ENCODE data around the gene PTAR1. TPM values are rescaled to one million over a fixed set of nuclear protein-coding genes. Genes with fewer than 3 reads are reported as not detected.

PTAR1 gene
- total RNA-seq, 1 donor from 2014 or later = 19.8 TPM

GRCh38 chr9:69673311-69673640, 86.5 kb downstream of the PTAR1 start:
- ATAC-seq = no peak

- peak; percentile 86 for ATAC-seq
Observed at GRCh38 chr9:69672596-69673310, 87.1 kb downstream of the PTAR1 start.

- ATAC-seq = peak; percentile 58
Observed at GRCh38 chr9:69671879-69672595, 87.8 kb downstream of the PTAR1 start, which contains the start of gene APBA1. Gene APBA1, minus strand, starts transcription at chr9:69672371.

- no peak for ATAC-seq
Observed at GRCh38 chr9:69671311-69671878, 88.4 kb downstream of the PTAR1 start.

GRCh38 chr9:69667306-69667705, 92.5 kb downstream of the PTAR1 start:
- ATAC-seq = no peak

GRCh38 chr9:69660304-69660703, 99.5 kb downstream of the PTAR1 start:
- ATAC-seq = no peak

Other genes starting within 250 kb of the PTAR1 start
- gene APBA1, start 87.6 kb downstream of the PTAR1 start, total RNA-seq = 0.76 TPM
- gene CFAP95, start 60.8 kb upstream of the PTAR1 start, total RNA-seq = not detected

Data from esophagus mucosa (tissue), 1 donor.